Left ventricle myocardium inferior (tissue), 1 donor: ENCODE results near the gene IMPG2. TPM values are rescaled to one million over a fixed set of nuclear protein-coding genes. Genes with fewer than 3 reads are reported as not detected.

Experiments used
- DNase-seq: peaks from one replicate; pipeline ENCODE4 v3.0.0-alpha.2; 2020
- H3K27ac ChIP-seq: fragments of 200-600 bp; replicated peaks from 2 replicates; pipeline ENCODE4 v1.8.0; 2021
- H3K27me3 ChIP-seq: fragments of 200-600 bp; 2 replicates; pipeline ENCODE4 v1.8.0; 2021; ENCODE audit warnings: low read depth
- H3K36me3 ChIP-seq: fragments of 200-600 bp; 2 replicates; pipeline ENCODE4 v1.8.0; 2021
- H3K4me1 ChIP-seq: fragments of 200-600 bp; 2 replicates; pipeline ENCODE4 v1.8.0; 2021
- H3K4me3 ChIP-seq: fragments of 200-600 bp; 2 replicates; pipeline ENCODE4 v1.8.0; 2021; ENCODE audit warnings: mild to moderate bottlenecking, moderate library complexity
- H3K9me3 ChIP-seq: fragments of 200-600 bp; replicated peaks from 2 replicates; pipeline ENCODE4 v1.8.0; 2021
- intact Hi-C: fragments of 100-400 bp; cut with micrococcal nuclease; formaldehyde crosslinking; loops from one replicate; pipeline ENCODE4 v1.11.0; 2022
- total RNA-seq: library from RNA; stranded (reverse); fragmentation: NEBNext Ultra II Directional; extraction: Animal tissue kit (Norgen Biotek cat#: 25700); gene quantifications from one replicate; pipeline ENCODE4 v1.2.1, GENCODE V29; 2021
- TF ChIP-seq, protein P1 (sequence below): fragments of 200-600 bp; IDR thresholded peaks from 2 replicates; pipeline ENCODE4 v1.8.0; 2021; ENCODE audit warnings: antibody characterized with exemption, mild to moderate bottlenecking, borderline replicate concordance
- donor health status: DM: no; HTN: yes; CAD: no; lungs with severe emphysema.

IMPG2 gene
- total RNA-seq, 1 donor from 2014 or later, result 0.11 TPM

- intact Hi-C loops, result no loop called here
- H3K36me3 ChIP-seq, result no peaks in the 10 kb centered on the region
- DNase-seq, result no peak
- no peak overlapping the region for H3K27ac ChIP-seq
- H3K4me3 ChIP-seq, result no peak overlapping the region
- no peaks in the 10 kb centered on the region for H3K27me3 ChIP-seq
- TF ChIP-seq, protein P1, sequence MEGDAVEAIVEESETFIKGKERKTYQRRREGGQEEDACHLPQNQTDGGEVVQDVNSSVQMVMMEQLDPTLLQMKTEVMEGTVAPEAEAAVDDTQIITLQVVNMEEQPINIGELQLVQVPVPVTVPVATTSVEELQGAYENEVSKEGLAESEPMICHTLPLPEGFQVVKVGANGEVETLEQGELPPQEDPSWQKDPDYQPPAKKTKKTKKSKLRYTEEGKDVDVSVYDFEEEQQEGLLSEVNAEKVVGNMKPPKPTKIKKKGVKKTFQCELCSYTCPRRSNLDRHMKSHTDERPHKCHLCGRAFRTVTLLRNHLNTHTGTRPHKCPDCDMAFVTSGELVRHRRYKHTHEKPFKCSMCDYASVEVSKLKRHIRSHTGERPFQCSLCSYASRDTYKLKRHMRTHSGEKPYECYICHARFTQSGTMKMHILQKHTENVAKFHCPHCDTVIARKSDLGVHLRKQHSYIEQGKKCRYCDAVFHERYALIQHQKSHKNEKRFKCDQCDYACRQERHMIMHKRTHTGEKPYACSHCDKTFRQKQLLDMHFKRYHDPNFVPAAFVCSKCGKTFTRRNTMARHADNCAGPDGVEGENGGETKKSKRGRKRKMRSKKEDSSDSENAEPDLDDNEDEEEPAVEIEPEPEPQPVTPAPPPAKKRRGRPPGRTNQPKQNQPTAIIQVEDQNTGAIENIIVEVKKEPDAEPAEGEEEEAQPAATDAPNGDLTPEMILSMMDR, result no peak
- H3K9me3 ChIP-seq, result peaks cover 12% of the 10 kb centered on the region
- H3K4me1 ChIP-seq, result peaks cover 12% of the 10 kb centered on the region
Measured at GRCh38 chr3:101261506-101261905, 58.9 kb downstream of the IMPG2 start.

GRCh38 chr3:101259485-101260341 lies 60.7 kb downstream of the IMPG2 start:
- Histone ChIP-seq H3K36me3 (no peaks in the 10 kb centered on the region), H3K27me3 (no peaks in the 10 kb centered on the region), H3K4me3 (no peak overlapping the region), H3K9me3 (peaks cover 3% of the 10 kb centered on the region), H3K27ac (no peak overlapping the region), H3K4me1 (peaks cover 12% of the 10 kb centered on the region)
- intact Hi-C loops, result no loop called here
- no peak for DNase-seq
- TF ChIP-seq, protein P1, result no peak

- no peak overlapping the region for H3K27ac ChIP-seq
- intact Hi-C loops, result no loop called here
- no peaks in the 10 kb centered on the region for H3K27me3 ChIP-seq
- peaks cover 9% of the 10 kb centered on the region for H3K4me1 ChIP-seq
- no peaks in the 10 kb centered on the region for H3K9me3 ChIP-seq
- no peaks in the 10 kb centered on the region for H3K36me3 ChIP-seq
- no peak overlapping the region for H3K4me3 ChIP-seq
- no peak for DNase-seq
- TF ChIP-seq, protein P1, result no peak
Measured at GRCh38 chr3:101256511-101256910, 63.9 kb downstream of the IMPG2 start.

GRCh38 chr3:101255441-101255840 lies 64.9 kb downstream of the IMPG2 start:
- H3K27ac ChIP-seq, result no peak overlapping the region
- H3K36me3 ChIP-seq, result no peaks in the 10 kb centered on the region
- H3K27me3 ChIP-seq, result no peaks in the 10 kb centered on the region
- H3K9me3 ChIP-seq, result no peaks in the 10 kb centered on the region
- no peak for DNase-seq
- TF ChIP-seq, protein P1, result no peak
- intact Hi-C loops, result no loop called here
- H3K4me1 ChIP-seq, result no peaks in the 10 kb centered on the region
- H3K4me3 ChIP-seq, result no peak overlapping the region

DNA sequence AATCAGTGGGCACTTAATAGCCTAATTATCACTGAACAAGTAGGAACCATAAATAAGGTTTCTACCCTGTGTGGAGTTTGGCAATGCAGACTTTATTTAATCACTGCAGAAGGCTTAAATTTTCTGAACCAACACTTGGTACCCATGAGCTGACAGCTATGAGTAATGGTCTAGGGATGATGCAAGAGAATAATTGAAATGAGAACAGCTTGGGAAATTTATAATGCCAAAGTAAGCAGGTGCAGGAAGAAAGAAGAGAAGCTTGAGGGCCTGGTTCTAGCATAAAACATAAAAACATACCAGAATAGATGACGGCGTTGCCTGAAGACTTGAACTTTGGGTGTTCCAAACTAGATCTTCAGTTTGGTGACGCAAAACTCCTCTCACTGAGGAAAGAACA lies 67.0 kb downstream of the IMPG2 start:
- Histone ChIP-seq H3K4me1 (no peaks in the 10 kb centered on the region), H3K9me3 (no peaks in the 10 kb centered on the region), H3K36me3 (no peaks in the 10 kb centered on the region), H3K27ac (no peak overlapping the region), H3K27me3 (no peaks in the 10 kb centered on the region), H3K4me3 (no peak overlapping the region)
- intact Hi-C loops, result no loop called here
- TF ChIP-seq, protein P1, result no peak
- no peak for DNase-seq
